Pancreas (tissue), 10 donors: ENCODE measurements around the gene SEMA4D. TPM values are rescaled to one million over a fixed set of nuclear protein-coding genes. Genes with fewer than 3 reads are reported as not detected.
A peak's percentile ranks its signal among the peaks of the same experiment; 100 is the strongest.

Source experiments
- ATAC-seq, 4 donors: fragments of 200-7000 bp; cut with Tn5 transposase; one replicate each; pipeline versions ENCODE4 v1.8.0 to v1.9.1; 2020; ENCODE audit warnings: mild to moderate bottlenecking in 4 of 4, moderate library complexity in 4 of 4
- DNase-seq, 6 donors: peaks; one replicate each; pipeline ENCODE4 v3.0.0-alpha.2; 2020
- FAIRE-seq: peaks from 2 replicates; lab custom pipeline; 2012; peaks lifted over from hg19 to GRCh38; lab: Jason Lieb, UNC
- H3K27ac ChIP-seq, 4 donors: fragments of 200-600 bp; sonication (generic); 1 replicate in 3 of 4; 2 replicates in 1 of 4; pipeline versions ENCODE4 v1.5.0 to v1.8.0; 2020
- H3K27me3 ChIP-seq, 4 donors: fragments of 200-600 bp; one replicate each; pipeline ENCODE4 v1.8.0; 2021
- H3K36me3 ChIP-seq, 3 donors: fragments of 200-600 bp; sonication (generic) in 1 of 3; one replicate each; pipeline versions ENCODE4 v1.5.0 to v1.8.0; 2020 to 2021
- H3K4me1 ChIP-seq, 3 donors: fragments of 200-600 bp; one replicate each; pipeline ENCODE4 v1.8.0; 2021
- H3K4me3 ChIP-seq, 4 donors: fragments of 200-600 bp; sonication (generic) in 2 of 4; one replicate each; pipeline versions ENCODE4 v1.5.0 to v1.8.0; 2020 to 2021
- H3K9me3 ChIP-seq, 4 donors: fragments of 200-600 bp; one replicate each; pipeline ENCODE4 v1.8.0; 2021
- WGBS, 2 donors: extraction: QIAGEN DNeasy Blood & Tissue Kit; methylation state at CpG; one replicate each; pipeline ENCODE4 v1.1.7; 2013; 5-methylcytosine and 5-hydroxymethylcytosine counted together
- intact Hi-C, 3 donors: fragments of 100-400 bp; cut with DNase I; formaldehyde crosslinking; loops; one replicate each; pipeline versions ENCODE4 v1.11.1 to v1.14.2; 2022
- polyA plus RNA-seq, 2 donors: library from polyadenylated mRNA; stranded (reverse); fragments of 200-250 nt; gene quantifications; one replicate each; pipeline ENCODE4 v1.2.3, GENCODE V29; 2013
- total RNA-seq, 6 donors: library from RNA; stranded (reverse); fragmentation: NEBNext Ultra II Directional in 4 of 6; extraction: Animal tissue kit (Norgen Biotek cat#: 25700) in 4 of 6; gene quantifications; one replicate each; pipeline versions ENCODE4 v1.2.1 to v1.2.4, GENCODE V29; 2021 to 2023
- TF ChIP-seq, protein P1 (sequence below), 4 donors: fragments of 200-600 bp; sonication (generic) in 3 of 4; IDR thresholded peaks; one replicate each; pipeline versions ENCODE4 v1.5.0 to v1.8.0; 2021; ENCODE audit warnings: antibody characterized with exemption in 4 of 4
- donor health status: healthy with polysubstance abuse.
- donor health status: DM: no; HTN: no; CAD: no; lungs with moderate emphysema.
- donor health status: DM: no; HTN: no; CAD: no.
- donor health status: control.
- donor health status: control.
- donor health status: Bipolar disorder and iron deficiency.
- donor health status: DM: yes; HTN: yes; CAD: no.
- donor health status: DM: no; HTN: no; CAD: no.
- donor health status: DM: no; HTN: no; CAD: no.
- donor health status: DM: yes; HTN: yes; CAD: no.

The SEMA4D gene
- total and polyA plus RNA-seq, 8 donors, result 7.1 to 29.7 (median 12.9) TPM

DNA sequence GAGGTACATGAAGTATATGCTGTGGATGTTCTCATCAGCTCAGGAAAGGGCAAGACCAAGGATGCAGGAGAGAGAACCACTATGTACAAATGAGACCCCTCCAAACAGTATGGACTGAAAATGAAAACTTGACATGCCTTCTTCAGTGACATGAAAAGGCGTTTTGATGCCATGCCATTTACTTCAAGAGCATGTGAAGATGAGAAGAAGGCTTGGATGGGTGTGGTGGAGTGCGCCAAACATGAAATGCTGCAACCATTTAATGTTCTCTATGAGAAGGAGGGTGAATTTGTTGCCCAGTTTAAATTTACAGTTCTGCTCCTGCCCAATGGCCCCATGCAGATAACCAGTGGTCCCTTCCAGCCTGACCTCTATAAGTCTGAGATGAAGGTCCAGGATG is 47.7 kb downstream of the SEMA4D start:
- FAIRE-seq (no peak), DNase-seq (no peak), ATAC-seq (no peak)
- H3K4me3 ChIP-seq, result no peak overlapping the region
- no peaks in the 10 kb centered on the region for H3K36me3 ChIP-seq
- H3K27me3 ChIP-seq, result no peaks in the 10 kb centered on the region
- WGBS, 2 donors, result 92 to 98% methylated on average over 2 of the region's 2 CpGs
- H3K9me3 ChIP-seq, result no peaks in the 10 kb centered on the region
- TF ChIP-seq, protein P1, sequence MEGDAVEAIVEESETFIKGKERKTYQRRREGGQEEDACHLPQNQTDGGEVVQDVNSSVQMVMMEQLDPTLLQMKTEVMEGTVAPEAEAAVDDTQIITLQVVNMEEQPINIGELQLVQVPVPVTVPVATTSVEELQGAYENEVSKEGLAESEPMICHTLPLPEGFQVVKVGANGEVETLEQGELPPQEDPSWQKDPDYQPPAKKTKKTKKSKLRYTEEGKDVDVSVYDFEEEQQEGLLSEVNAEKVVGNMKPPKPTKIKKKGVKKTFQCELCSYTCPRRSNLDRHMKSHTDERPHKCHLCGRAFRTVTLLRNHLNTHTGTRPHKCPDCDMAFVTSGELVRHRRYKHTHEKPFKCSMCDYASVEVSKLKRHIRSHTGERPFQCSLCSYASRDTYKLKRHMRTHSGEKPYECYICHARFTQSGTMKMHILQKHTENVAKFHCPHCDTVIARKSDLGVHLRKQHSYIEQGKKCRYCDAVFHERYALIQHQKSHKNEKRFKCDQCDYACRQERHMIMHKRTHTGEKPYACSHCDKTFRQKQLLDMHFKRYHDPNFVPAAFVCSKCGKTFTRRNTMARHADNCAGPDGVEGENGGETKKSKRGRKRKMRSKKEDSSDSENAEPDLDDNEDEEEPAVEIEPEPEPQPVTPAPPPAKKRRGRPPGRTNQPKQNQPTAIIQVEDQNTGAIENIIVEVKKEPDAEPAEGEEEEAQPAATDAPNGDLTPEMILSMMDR (IDR thresholded peaks at IDR 0.05), result no peak
- no peaks in the 10 kb centered on the region for H3K4me1 ChIP-seq
- no peak overlapping the region for H3K27ac ChIP-seq
- intact Hi-C loops, result no loop called here

DNA sequence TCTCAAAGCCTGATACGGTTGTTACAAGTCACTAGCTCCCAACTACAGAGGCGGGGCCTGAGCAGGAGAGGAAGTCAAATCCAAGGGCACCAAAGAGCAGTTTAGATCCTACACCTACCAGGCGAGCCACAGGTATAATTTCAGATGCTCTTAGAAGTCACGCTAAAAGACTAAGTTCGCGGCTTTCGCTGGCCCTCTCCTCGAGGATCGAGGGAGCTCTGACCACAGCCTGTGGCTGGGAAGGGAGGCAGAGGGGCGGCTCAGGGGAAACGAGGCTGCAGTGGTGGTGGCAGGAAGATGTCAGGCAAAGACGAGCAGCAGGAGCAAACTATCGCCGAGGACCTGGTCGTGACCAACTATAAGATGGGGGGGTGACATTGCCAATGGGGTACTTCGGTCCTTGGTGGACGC is 48.6 kb downstream of the SEMA4D start:
- no peaks in the 10 kb centered on the region for H3K36me3 ChIP-seq
- H3K9me3 ChIP-seq, result no peaks in the 10 kb centered on the region
- no peaks in the 10 kb centered on the region for H3K27me3 ChIP-seq
- H3K4me1 ChIP-seq, result no peaks in the 10 kb centered on the region
- ATAC-seq (no peak), FAIRE-seq (no peak), DNase-seq (peak in 1 of 6 donors; percentile 47)
- intact Hi-C loops, result no loop called here
- H3K27ac ChIP-seq, result no peak overlapping the region
- H3K4me3 ChIP-seq, result no peak overlapping the region
- 90 to 92% methylated on average over 17 of the region's 17 CpGs for WGBS, 2 donors
- TF ChIP-seq, protein P1 (IDR thresholded peaks at IDR 0.05), result no peak

DNA sequence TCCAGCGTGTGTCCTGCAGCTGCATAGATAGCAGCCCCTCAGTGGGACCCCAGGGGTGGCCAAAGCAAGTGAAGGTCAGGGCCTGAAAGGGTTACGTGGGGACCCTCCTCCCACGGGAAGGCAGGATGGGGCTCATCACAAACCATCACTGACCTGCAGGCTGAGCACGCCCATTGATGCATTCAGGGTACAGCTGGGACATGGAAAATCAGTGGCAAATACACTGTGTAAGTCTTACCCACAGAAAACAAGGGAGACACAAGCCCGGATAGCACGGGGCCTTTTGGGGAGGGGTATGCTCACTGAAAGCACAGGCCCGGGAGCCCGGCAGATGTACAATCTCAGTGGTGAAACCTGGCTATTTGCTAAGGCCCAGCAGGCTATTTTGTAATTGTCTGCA is 49.1 kb downstream of the SEMA4D start:
- TF ChIP-seq, protein P1 (IDR thresholded peaks at IDR 0.05), result no peak

DNA sequence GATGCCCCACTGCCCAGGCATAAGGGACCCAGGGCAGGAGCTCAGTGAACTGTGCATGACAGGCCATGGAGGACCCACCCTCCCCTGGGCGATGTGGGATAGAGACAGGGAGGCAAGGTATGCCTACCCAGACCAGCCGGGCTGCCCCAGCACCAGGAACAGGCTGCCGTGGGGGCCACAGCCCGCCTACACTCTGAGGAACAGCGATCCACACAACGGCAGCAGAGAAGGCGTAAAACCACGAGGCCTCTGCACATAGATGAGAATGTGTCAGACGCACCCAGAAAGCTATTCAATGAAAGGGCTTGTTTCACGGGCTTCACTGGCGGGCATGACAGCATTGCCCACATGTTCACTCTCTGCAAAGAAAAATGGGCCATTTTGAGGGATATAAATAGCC is 49.5 kb downstream of the SEMA4D start:
- peak in 1 of 6 donors; percentile 22 for DNase-seq
- no peak for ATAC-seq
- Histone ChIP-seq H3K9me3 (no peaks in the 10 kb centered on the region), H3K4me1 (no peaks in the 10 kb centered on the region), H3K27me3 (no peaks in the 10 kb centered on the region), H3K4me3 (no peak overlapping the region), H3K27ac (no peak overlapping the region), H3K36me3 (no peaks in the 10 kb centered on the region)
- intact Hi-C loops, result no loop called here
- no peak for FAIRE-seq
- TF ChIP-seq, protein P1 (IDR thresholded peaks at IDR 0.05), result no peak
- 80 to 82% methylated on average over 11 of the region's 11 CpGs for WGBS, 2 donors

More for the DNA sequence above, 49.1 kb downstream of the SEMA4D start:
- H3K27ac ChIP-seq, result no peak overlapping the region
- no peaks in the 10 kb centered on the region for H3K4me1 ChIP-seq
- ATAC-seq (no peak), FAIRE-seq (no peak), DNase-seq (peak in 1 of 6 donors; percentile 15)
- H3K36me3 ChIP-seq, result no peaks in the 10 kb centered on the region
- H3K4me3 ChIP-seq, result no peak overlapping the region
- intact Hi-C loops, result no loop called here
- no peaks in the 10 kb centered on the region for H3K27me3 ChIP-seq
- no peaks in the 10 kb centered on the region for H3K9me3 ChIP-seq
- WGBS, 2 donors, result 86% methylated on average over 8 of the region's 8 CpGs

DNA sequence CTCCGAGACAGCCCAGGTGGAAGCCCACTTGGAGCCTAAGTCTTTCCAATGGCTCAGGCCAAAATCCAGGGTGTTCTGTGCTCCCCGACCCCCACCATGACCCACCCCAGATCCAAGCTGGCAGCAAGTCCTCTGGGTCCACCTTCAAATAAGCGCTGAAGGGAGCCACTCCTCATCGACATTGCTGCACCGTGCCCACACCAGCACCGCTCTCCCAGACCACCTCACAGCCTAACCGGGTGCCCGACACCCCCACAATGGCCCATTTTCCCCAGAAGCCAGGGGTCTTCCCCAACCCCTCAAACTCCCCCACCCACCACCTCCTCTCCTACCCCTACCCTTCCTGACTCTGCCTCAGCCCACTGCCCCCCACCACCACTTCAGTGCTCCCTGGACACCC is 50.5 kb downstream of the SEMA4D start:
- no peak overlapping the region for H3K4me3 ChIP-seq
- DNase-seq (peak in 1 of 6 donors; percentile 11), FAIRE-seq (no peak), ATAC-seq (no peak)
- H3K27ac ChIP-seq, result no peak overlapping the region
- no peaks in the 10 kb centered on the region for H3K36me3 ChIP-seq
- intact Hi-C loops, result no loop called here
- H3K27me3 ChIP-seq, result no peaks in the 10 kb centered on the region
- 96 to 98% methylated on average over 8 of the region's 8 CpGs for WGBS, 2 donors
- H3K4me1 ChIP-seq, result no peaks in the 10 kb centered on the region
- TF ChIP-seq, protein P1 (IDR thresholded peaks at IDR 0.05), result no peak
- no peaks in the 10 kb centered on the region for H3K9me3 ChIP-seq
